ENCODE data around the gene ACSL1. TPM values are rescaled to one million over a fixed set of nuclear protein-coding genes. Genes with fewer than 3 reads are reported as not detected.
A peak's percentile ranks its signal among the peaks of the same experiment; 100 is the strongest.

ACSL1 gene
- total and polyA plus RNA-seq, 9 of the 15 experiments (the other 6 are each of a cell fraction or from before 2014, with no cell fraction given): 6.7 to 24.1 (median 15.0) TPM

DNA sequence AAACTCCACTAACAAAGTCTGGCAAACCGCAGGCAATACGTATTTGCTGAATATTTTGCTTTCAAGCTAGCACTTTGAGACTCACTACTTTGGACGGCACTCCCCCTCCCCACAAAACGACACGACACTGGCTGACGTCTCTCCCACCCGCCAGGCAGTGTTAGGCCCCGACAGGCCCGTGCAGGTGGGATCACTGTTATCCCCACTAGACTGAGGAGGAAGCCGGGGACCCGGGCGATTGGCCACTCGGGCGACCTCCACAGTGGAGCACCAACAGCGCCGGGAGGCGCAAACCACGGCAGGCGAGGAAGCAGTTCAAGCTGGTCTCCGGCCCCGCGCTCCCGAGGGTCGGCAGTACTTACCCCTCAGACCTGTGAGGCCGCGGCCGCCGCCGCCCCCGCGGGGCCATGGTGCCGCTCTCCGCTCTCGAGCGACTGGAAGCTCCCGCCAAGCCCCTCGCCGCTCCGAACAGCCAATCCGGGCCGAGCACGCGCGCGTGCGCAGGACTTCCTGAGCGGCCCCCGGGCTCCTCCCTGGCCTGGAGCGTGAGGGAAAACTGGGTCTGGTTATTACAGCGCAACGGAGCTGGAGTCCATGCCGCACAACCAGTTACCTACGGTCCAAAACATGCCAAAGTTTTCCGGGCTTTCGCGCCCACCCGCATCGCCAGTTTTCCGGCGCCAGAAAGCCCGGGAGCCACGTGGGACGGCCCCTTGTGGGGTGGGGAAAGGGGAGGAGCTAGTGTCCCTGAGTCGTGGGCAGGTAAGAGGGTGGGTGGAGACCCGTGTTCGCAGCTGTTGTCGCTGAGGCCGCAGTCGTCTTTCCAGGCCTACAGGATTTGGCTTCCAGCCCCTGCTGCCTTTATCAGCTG, 91.9 kb downstream of the ACSL1 start, which contains the start of gene CENPU (continued):
- TF ChIP-seq CREB3L1 (IDR thresholded peaks at IDR 0.05; ENCODE audit: borderline replicate concordance, low read depth): peak; percentile 92
- no peak for TF ChIP-seq ZNF253 (CRISPR knock-in tag; conservative IDR thresholded peaks at IDR 0.05)
- TF ChIP-seq ZSCAN32 (CRISPR knock-in tag; IDR thresholded peaks at IDR 0.05): no peak
- no peak for TF ChIP-seq TCF7L2 (IDR thresholded peaks at IDR 0.05; ENCODE audit: low read depth, low read length)
- peak; percentile 62; the same call in 1 of the 2 replicates for TF ChIP-seq SIN3B (IDR thresholded peaks at IDR 0.05; ENCODE audit: low read depth)
- TF ChIP-seq, protein P1, sequence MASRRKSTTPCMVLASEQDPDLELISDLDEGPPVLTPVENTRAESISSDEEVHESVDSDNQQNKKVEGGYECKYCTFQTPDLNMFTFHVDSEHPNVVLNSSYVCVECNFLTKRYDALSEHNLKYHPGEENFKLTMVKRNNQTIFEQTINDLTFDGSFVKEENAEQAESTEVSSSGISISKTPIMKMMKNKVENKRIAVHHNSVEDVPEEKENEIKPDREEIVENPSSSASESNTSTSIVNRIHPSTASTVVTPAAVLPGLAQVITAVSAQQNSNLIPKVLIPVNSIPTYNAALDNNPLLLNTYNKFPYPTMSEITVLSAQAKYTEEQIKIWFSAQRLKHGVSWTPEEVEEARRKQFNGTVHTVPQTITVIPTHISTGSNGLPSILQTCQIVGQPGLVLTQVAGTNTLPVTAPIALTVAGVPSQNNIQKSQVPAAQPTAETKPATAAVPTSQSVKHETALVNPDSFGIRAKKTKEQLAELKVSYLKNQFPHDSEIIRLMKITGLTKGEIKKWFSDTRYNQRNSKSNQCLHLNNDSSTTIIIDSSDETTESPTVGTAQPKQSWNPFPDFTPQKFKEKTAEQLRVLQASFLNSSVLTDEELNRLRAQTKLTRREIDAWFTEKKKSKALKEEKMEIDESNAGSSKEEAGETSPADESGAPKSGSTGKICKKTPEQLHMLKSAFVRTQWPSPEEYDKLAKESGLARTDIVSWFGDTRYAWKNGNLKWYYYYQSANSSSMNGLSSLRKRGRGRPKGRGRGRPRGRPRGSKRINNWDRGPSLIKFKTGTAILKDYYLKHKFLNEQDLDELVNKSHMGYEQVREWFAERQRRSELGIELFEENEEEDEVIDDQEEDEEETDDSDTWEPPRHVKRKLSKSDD (conservative IDR thresholded peaks at IDR 0.05; ENCODE audit: low read length): peak; percentile 89; the same call in 1 of the 2 replicates
- no peak for TF ChIP-seq CAMTA2 (CRISPR knock-in tag; conservative IDR thresholded peaks at IDR 0.05)
- no peak for TF ChIP-seq ZNF77 (CRISPR knock-in tag; IDR thresholded peaks at IDR 0.05)
- TF ChIP-seq KAT8 (IDR thresholded peaks at IDR 0.05; ENCODE audit: low read depth): no peak
- TF ChIP-seq TCF15 (CRISPR knock-in tag; IDR thresholded peaks at IDR 0.05): no peak
- peak; percentile 81; the same call in 1 of the 2 replicates for TF ChIP-seq ETV5 (CRISPR knock-in tag; IDR thresholded peaks at IDR 0.05; ENCODE audit: low read depth)
- TF ChIP-seq PCBP1 (IDR thresholded peaks at IDR 0.05; ENCODE audit: low read depth, low read length, poor library complexity, severe bottlenecking): peak; percentile 62
- TF ChIP-seq RFX5 (IDR thresholded peaks at IDR 0.05; ENCODE audit: low read depth, low read length): peak; percentile 90
- no peak for TF ChIP-seq MXI1 (IDR thresholded peaks at IDR 0.05; ENCODE audit: low read depth, low read length)
- TF ChIP-seq MAZ (CRISPR knock-in tag; conservative IDR thresholded peaks at IDR 0.05 in 1 of 2, IDR thresholded peaks at IDR 0.05 in 1 of 2): peak; percentile 91 to 97
- TF ChIP-seq, protein P2, sequence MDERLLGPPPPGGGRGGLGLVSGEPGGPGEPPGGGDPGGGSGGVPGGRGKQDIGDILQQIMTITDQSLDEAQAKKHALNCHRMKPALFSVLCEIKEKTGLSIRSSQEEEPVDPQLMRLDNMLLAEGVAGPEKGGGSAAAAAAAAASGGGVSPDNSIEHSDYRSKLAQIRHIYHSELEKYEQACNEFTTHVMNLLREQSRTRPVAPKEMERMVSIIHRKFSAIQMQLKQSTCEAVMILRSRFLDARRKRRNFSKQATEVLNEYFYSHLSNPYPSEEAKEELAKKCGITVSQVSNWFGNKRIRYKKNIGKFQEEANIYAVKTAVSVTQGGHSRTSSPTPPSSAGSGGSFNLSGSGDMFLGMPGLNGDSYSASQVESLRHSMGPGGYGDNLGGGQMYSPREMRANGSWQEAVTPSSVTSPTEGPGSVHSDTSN (CRISPR knock-in tag; IDR thresholded peaks at IDR 0.05; ENCODE audit: low read depth): no peak
- TF ChIP-seq, protein P2 (tag; conservative IDR thresholded peaks at IDR 0.05; ENCODE audit: low read depth): no peak
- TF ChIP-seq, protein P3, sequence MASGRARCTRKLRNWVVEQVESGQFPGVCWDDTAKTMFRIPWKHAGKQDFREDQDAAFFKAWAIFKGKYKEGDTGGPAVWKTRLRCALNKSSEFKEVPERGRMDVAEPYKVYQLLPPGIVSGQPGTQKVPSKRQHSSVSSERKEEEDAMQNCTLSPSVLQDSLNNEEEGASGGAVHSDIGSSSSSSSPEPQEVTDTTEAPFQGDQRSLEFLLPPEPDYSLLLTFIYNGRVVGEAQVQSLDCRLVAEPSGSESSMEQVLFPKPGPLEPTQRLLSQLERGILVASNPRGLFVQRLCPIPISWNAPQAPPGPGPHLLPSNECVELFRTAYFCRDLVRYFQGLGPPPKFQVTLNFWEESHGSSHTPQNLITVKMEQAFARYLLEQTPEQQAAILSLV (tag; IDR thresholded peaks at IDR 0.05): no peak
- peak; percentile 98 for TF ChIP-seq MAX (CRISPR knock-in tag; IDR thresholded peaks at IDR 0.05)

All from K562 (cell line).